OCI-M1 (cell line): Measurements from ENCODE around the gene WDHD1.
"Not testable (repeated sequence)": the region's sequence is repeated elsewhere in the genome, so short reads cannot be mapped to it uniquely, and the experiment has no call there.

ENCODE experiments used
- DNase-seq: peaks from one replicate; lab custom pipeline; 2025; lab: John Stamatoyannopoulos, UW

The WDHD1 gene

DNA sequence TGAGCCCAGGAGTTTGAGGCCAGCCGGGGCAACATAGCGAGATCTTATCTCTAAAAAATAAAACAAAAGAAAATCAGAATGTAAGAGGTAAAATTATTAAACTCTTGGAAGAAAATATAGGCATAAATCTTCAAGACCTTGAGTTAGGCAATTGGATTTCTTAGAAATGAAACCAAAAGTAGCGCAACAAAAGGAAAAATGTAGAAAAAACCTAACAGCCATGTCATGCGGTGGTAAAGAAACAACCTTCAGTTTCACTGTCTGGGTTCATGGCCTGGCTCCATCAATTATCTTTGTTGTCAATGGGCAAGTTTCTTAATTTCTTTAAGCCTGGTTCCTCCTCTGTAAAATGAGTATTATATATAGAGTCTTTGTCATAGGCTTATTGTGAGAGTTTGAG, 118.7 kb downstream of the WDHD1 start:
- peak; percentile 74 for DNase-seq

- no peak for DNase-seq
Measured at GRCh38 chr14:54906075-54906474, 120.8 kb downstream of the WDHD1 start.

DNA sequence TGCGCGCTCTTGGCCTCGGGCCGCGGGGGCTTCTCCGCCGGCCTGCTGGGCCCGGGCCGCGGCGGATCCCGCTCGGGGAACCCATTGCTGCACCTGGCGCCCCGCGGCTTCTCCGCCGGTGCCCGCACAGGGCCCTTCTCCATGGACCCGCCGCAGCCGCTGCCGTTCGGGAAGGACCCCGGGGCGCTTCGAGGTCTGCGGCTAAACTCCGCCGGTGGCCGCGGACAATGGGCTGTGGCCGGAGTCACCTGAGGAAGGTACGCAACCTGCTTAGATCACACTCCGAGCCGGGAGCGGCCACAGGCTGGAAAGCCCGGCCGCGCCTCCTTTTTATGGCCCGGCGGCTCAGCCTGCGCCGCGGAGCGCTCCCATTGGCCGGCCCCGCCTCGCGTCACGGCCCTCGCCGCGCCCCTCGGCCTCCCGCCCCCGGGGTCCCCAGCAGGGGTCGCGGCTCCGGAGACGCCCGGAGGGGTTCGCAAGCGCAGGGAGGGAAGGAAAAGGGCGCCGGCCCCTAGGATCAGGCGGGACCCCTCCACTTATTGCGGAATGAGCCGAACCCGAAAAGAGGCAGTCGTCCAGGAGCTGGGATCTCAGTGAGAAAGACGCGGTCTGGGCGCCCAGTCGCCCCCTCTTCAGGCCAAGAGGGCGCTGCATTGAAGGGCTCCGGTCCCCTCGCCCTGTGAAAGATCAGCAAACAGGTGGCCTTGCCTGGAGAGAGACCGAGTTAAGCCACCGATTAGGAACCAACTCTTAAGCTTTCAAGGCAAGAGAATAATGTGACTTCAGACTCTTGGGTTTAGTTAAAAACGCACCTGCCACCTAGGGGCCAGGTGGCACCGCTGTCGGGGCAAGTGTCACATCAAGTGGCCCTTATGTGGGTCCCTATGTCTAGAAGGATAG, 124.1 kb downstream of the WDHD1 start, which contains the start of gene GCH1:
Gene GCH1 (minus strand): TSS at position 306 of the 900 bp plus-strand sequence. CDS start 163 bp downstream, at position 143.
- peak; percentile 71 for DNase-seq

- DNase-seq: peak; percentile 68
Measured at GRCh38 chr14:54902143-54902520, 124.8 kb downstream of the WDHD1 start.

DNA sequence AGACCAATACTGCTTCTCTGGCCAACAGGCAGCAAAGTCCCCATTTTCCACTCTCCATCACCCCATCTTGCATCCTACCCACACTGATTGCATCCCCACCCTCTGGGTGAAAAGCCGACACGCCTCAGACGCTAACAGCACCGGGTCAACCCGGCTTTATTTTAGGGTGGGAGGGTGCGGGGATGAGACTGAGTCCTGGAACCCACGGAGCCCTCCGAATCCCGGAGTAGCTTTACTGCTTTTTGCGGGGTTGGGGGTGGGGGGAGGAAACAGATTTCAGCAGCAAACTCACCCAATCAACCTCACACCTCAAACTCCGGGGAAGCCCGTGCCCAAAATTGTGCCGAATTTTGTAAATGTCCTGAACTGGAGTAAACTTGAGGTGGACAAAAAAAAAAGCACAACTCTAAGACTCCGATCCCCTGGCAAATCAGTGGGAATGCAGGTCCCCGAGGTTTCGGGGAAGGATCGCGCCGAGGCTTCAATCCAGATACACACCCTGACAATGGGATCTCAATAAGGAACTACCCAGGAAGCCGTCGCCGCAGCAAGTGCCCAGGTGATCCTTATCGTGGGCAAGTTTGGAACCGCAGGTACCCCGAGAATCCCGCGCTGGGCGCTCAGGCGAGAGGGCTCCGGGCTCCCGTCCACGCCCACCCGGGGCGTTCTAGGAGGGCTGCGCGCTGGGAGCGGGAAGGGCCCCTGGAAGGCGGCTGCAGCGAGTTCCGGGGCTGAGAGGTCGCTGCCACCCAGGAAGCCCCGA, 125.3 kb downstream of the WDHD1 start:
- DNase-seq: no peak

GRCh38 chr14:54899573-54899972, 127.3 kb downstream of the WDHD1 start:
- DNase-seq: no peak

DNA sequence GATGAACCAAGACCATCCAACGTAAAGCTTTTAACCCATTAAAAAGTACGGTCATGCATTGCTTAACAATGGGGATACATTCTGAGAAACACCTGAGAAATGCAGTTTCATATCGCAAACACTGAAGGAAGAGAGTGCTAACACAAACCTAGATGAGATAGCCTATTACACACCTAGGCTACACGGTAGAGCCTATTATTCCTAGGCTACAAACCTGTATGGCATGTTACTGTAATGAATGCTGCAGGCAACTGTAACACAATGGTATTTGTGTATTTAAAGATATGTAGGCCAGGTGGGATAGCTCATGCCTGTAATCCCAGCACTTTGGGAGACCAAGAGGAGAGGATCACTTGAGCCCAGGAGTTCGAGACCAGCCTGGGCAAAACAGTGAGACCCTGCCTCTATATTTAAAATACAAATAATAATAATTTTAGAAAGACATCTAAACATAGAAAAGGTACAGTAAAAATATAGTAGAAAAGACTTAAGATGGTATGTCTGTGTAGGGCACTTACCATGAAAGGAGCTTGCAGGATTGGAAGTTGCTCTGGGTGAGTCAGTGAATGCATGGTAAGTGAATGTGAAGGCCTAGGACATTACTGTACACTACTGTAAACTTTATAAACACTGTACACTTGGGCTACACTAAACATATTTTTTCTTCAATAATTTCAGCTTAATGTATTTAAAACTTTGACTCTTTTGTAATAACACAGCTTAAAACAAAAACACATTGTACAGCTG, 128.9 kb downstream of the WDHD1 start:
- not testable (repeated sequence) for DNase-seq

- DNase-seq: no peak
Measured at GRCh38 chr14:54895683-54896082, 131.2 kb downstream of the WDHD1 start.

GRCh38 chr14:54894995-54895394, 131.9 kb downstream of the WDHD1 start:
- DNase-seq: no peak

- DNase-seq: peak; percentile 57
Measured at GRCh38 chr14:54893151-54893760, 133.6 kb downstream of the WDHD1 start.

- DNase-seq: no peak
Measured at GRCh38 chr14:54891471-54892245, 135.2 kb downstream of the WDHD1 start.

DNA sequence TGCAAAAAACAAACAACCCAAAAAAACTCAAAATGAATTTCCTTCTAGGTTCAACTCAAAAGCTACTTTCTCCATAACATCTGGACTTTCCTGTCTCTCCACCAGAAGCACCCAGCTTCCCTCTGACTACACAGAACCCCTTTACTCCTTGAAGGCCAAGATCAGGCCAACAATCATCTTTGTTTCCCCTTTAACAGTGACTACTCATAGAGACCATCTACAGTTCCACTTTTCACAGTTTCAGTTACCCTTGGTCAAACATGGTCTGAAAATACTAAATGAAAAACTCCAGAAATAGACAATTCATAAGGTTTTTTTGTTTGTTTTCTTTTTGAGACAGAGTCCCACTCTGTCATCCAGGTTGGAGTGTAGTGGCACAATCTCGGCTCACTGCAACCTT, 136.1 kb downstream of the WDHD1 start:
- no peak for DNase-seq

GRCh38 chr14:54889919-54890318, 137.0 kb downstream of the WDHD1 start:
- DNase-seq: no peak
